Ascending aorta (tissue), 2 donors: ENCODE measurements around the gene CTCFL. TPM values are rescaled to one million over a fixed set of nuclear protein-coding genes. Genes with fewer than 3 reads are reported as not detected.
A peak's percentile ranks its signal among the peaks of the same experiment; 100 is the strongest.
"Not testable (repeated sequence)": the region's sequence is repeated elsewhere in the genome, so short reads cannot be mapped to it uniquely, and the experiment has no call there.

Experiments used
- DNase-seq, 2 donors: peaks; one replicate each; pipeline ENCODE4 v3.0.0-alpha.2; 2019; ENCODE audit warnings: low spot score in 2 of 2
- H3K27ac ChIP-seq, 2 donors: fragments of 200-600 bp; sonication (generic); one replicate each; pipeline ENCODE4 v1.5.1; 2016 to 2017; ENCODE audit warnings: mild to moderate bottlenecking in 1 of 2
- H3K27me3 ChIP-seq: fragments of 200-600 bp; sonication (generic); one replicate; pipeline ENCODE4 v1.5.1; 2017
- H3K36me3 ChIP-seq, 2 donors: fragments of 200-600 bp; sonication (generic); one replicate each; pipeline ENCODE4 v1.5.1; 2016
- H3K4me1 ChIP-seq, 2 donors: fragments of 200-600 bp; sonication (generic); one replicate each; pipeline ENCODE4 v1.5.1; 2016 to 2017; ENCODE audit warnings: mild to moderate bottlenecking in 1 of 2
- H3K4me3 ChIP-seq, 2 donors: fragments of 200-600 bp; sonication (generic); one replicate each; pipeline ENCODE4 v1.5.1; 2016 to 2017; ENCODE audit warnings: mild to moderate bottlenecking in 1 of 2
- H3K9me3 ChIP-seq, 2 donors: fragments of 200-600 bp; sonication (generic); one replicate each; pipeline ENCODE4 v1.5.1; 2016
- CTCF ChIP-seq, 3 experiments: fragments of 200-600 bp in 2 of 3; fragments of 450-650 bp in 1 of 3; sonication (generic) in 2 of 3; IDR thresholded peaks; one replicate each; pipeline ENCODE4 v1.5.1; 2016 to 2019; ENCODE audit warnings: antibody characterized with exemption in 3 of 3, mild to moderate bottlenecking in 1 of 3, moderate library complexity in 1 of 3
- intact Hi-C: fragments of 100-400 bp; cut with DNase I; formaldehyde crosslinking; loops from one replicate; pipeline ENCODE4 v1.15.1; 2023
- total RNA-seq: library from RNA; depleted of rRNA; stranded (reverse); fragments of >200 nt; gene quantifications from one replicate; pipeline ENCODE4 v1.1.0, GENCODE V29; 2016

CTCFL gene
- total RNA-seq, 1 donor from 2014 or later = not detected

- Histone ChIP-seq H3K36me3 (no peaks in the 10 kb centered on the region), H3K4me1 (no peaks in the 10 kb centered on the region), H3K4me3 (no peak overlapping the region), H3K9me3 (no peaks in the 10 kb centered on the region), H3K27ac (no peak overlapping the region), H3K27me3 (no peaks in the 10 kb centered on the region)
- TF ChIP-seq CTCF (IDR thresholded peaks at IDR 0.05) = no peak
- intact Hi-C loops = no loop called here
- DNase-seq = no peak
Measured at GRCh38 chr20:57522380-57523140, 2.4 kb downstream of the CTCFL start.

GRCh38 chr20:57517904-57518303 is 7.0 kb downstream of the CTCFL start:
- Histone ChIP-seq H3K36me3 (no peaks in the 10 kb centered on the region), H3K4me1 (no peaks in the 10 kb centered on the region), H3K27me3 (no peaks in the 10 kb centered on the region), H3K9me3 (no peaks in the 10 kb centered on the region), H3K4me3 (no peak overlapping the region), H3K27ac (no peak overlapping the region)
- no peak for TF ChIP-seq CTCF (IDR thresholded peaks at IDR 0.05)
- DNase-seq = no peak
- intact Hi-C loops = no loop called here

- H3K4me1 ChIP-seq = no peaks in the 10 kb centered on the region
- TF ChIP-seq CTCF (IDR thresholded peaks at IDR 0.05) = peak; percentile 63 to 84 (median 81)
- H3K4me3 ChIP-seq = no peak overlapping the region
- no peaks in the 10 kb centered on the region for H3K27me3 ChIP-seq
- no peak overlapping the region for H3K27ac ChIP-seq
- DNase-seq = peak in 1 of 2 donors; percentile 83
- no peaks in the 10 kb centered on the region for H3K9me3 ChIP-seq
- H3K36me3 ChIP-seq = no peaks in the 10 kb centered on the region
- intact Hi-C loops = loop anchor here (1.0 kb wide), 2 partner anchors 80 to 696 kb away; no protein-coding TSS in a partner anchor
Measured at GRCh38 chr20:57514273-57514751, 10.6 kb downstream of the CTCFL start.

GRCh38 chr20:57513199-57513598 is 11.7 kb downstream of the CTCFL start:
- H3K27me3 ChIP-seq = no peaks in the 10 kb centered on the region
- intact Hi-C loops = no loop called here
- no peak for TF ChIP-seq CTCF (IDR thresholded peaks at IDR 0.05)
- DNase-seq = no peak
- H3K27ac ChIP-seq = no peak overlapping the region
- no peak overlapping the region for H3K4me3 ChIP-seq
- H3K4me1 ChIP-seq = no peaks in the 10 kb centered on the region
- H3K36me3 ChIP-seq = no peaks in the 10 kb centered on the region
- no peaks in the 10 kb centered on the region for H3K9me3 ChIP-seq

GRCh38 chr20:57512432-57512831 is 12.5 kb downstream of the CTCFL start:
- Histone ChIP-seq H3K4me3 (no peak overlapping the region), H3K36me3 (no peaks in the 10 kb centered on the region), H3K27ac (no peak overlapping the region), H3K9me3 (no peaks in the 10 kb centered on the region), H3K4me1 (no peaks in the 10 kb centered on the region), H3K27me3 (no peaks in the 10 kb centered on the region)
- no peak for DNase-seq
- intact Hi-C loops = no loop called here
- no peak for TF ChIP-seq CTCF (IDR thresholded peaks at IDR 0.05)

- H3K9me3 ChIP-seq, H3K36me3 ChIP-seq, DNase-seq, H3K4me3 ChIP-seq, H3K4me1 ChIP-seq, H3K27me3 ChIP-seq, intact Hi-C loops, H3K27ac ChIP-seq: not testable (repeated sequence)
Measured at GRCh38 chr20:57511709-57512108, 13.2 kb downstream of the CTCFL start.
